Hepatocyte (in vitro differentiated cells): ENCODE measurements around the gene BIRC7.

Source experiments
- CTCF ChIP-seq: fragments of 200-600 bp; sonication (generic); IDR thresholded peaks from 2 replicates; pipeline ENCODE4 v1.5.1; 2016; ENCODE audit warnings: antibody characterized with exemption, mild to moderate bottlenecking; ENCODE audit not compliant: poor library complexity
- EZH2phosphoT487 ChIP-seq: fragments of 200-600 bp; sonication (generic); IDR thresholded peaks from one replicate; pipeline ENCODE4 v1.6.1; 2018; ENCODE audit warnings: antibody characterized with exemption, mild to moderate bottlenecking, low read depth, moderate library complexity; ENCODE audit not compliant: unreplicated experiment, severe bottlenecking

DNA sequence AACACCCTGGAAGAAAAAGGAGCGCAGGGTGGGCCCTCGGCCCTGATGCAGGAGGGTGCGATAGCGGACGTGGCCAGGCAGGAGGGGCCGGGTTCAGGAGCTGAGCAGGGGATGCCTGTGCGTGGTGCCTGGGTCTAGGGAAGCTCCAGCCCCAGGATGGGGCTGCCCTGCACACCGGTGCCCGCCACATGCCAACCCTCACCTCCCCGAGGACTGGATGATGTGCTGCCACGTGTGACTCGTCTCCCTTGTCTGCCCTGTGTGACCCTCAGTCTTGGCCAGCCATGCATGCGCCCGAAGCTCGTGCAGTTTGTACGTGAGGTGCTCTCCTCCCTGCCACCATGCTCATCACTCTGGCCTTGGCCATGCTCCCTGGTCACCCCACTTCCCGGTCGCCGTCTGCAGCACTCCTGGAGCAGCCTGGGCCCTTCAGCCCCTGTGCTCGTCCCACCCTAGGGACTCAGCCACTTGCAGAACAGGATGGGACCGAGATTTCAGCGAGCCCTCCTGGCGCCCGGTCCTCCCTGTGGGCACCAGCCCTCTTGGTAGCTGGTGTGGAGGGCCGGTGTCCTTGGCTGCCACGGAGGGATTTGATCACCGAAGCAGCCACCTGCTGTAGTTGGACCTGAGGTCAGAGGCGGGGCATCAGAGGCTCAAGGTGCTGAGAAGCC is 53.0 kb downstream of the BIRC7 start:
- TF ChIP-seq EZH2phosphoT487 (no peak), CTCF (no peak)
